NCI-H345 treated with DMSO at 0.1 percent for 48 hours (cell line): ENCODE data around the gene DISC1.

ENCODE experiments used
- DNase-seq: peaks from one replicate; lab custom pipeline; 2025; ENCODE audit not compliant: unreplicated experiment; lab: John Stamatoyannopoulos, UW

Gene DISC1

DNA sequence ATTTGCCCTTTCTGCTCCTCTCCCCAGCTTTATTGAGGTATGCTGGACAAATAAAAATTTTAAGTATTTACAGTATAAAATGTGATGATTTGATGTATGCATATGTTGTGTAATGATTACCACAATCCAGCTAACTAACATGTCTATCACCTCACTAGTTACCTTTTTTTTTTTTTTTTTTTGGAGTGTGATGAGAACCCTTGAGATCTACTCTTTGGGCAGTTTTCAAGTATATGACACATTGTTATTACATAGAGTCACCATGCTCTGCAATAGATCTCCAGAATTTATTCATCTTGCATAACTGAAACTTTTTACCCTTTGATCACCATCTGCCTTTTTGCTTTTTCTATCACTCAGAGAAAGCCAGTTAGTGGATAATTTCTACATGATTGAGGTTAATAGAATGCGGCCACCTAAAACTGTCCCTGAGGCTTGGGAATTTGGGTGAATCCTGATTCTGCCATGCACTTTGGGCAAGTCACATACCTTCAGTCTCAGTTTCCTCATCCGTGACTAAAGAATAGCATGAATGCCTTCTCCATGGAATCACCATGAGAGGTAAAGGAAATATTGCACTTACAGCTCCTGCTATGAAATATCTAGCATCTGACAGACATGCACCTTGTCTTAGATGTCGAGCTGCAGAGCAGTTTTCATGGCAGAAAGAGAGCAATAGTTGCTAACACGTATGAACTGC, 295.2 kb downstream of the DISC1 start:
- DNase-seq = no peak

DNA sequence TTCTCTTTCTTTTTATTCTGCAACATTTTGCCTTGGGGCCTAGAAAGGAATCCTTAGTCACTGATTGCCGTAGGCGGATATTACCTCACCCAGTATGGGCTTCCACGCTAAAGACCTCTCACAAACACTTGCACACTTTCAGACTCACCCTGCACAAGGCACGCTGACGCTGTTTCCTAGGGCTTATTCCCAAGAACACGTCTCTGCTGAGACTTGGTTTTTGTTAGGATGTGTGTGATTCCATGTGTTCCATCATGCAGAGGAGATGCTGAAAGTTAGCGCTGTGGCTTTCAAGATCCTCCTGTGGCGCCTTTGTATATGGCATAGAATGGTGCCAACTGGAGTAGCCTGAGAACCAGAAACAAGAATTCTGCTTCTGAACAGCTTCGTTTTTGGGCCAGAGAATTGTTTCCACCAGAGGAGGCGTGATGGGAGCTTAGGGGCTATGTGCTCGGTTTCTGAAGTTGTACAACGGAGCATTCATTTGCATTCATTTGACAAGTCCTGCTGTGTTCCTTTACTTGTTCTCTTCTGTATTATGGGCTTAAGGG, 297.0 kb downstream of the DISC1 start:
- no peak for DNase-seq

DNA sequence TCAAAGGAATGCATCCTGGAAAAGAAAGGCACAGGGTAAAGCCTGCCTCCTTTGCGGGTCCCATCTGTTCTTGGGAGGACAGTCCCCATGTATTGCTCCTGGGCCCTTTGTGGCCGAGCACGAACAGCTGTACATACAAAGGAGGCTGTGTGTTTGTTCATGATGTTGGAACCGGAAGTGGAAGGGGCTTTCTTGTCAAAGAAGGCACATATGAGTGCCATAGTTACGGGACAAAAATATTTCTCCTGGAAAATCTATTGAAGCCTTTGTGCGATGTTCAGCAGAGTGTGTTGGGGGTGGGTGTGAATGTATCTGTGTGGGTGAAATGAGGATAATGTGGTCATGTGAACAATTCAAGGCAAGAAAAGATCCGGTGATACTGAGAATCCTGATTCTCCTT, 297.6 kb downstream of the DISC1 start:
- DNase-seq = peak; percentile 60

DNA sequence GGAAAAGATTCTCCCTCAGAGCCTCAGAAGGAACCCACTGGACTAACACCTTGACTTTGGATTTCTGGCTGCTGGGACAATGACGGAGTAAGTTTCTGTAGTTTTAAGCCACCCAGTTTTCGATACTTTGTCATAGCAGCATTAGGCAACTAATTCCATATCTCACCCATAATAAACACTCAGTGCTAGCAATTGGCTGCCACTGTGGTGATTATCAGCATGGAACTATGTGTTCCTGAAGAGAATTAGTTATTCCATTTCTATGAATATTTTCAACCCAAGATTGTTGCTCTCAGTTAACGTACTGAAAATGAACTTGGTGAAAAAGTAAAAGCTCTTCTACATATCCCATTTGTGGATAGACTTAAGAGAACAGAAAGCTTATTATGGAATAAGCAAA, 299.3 kb downstream of the DISC1 start:
- DNase-seq = no peak

DNA sequence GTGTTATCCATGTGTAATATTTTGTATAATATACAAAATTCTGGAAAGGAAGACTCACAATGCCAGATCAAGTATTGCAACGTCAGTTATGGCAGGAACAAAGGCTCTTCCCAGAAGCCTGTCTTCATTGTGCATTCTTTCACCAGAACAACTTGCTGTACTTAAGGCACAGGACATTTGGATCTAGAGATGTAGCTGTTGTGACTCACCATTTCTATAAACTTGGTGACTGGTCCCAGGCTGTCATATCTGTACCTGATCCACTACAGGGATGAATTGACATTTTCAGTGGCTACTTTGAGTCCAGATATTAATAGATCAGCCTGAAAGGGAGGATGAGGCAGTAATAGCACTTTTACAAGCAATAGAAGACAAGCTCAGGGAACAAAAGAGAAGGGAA, 299.8 kb downstream of the DISC1 start:
- no peak for DNase-seq

DNA sequence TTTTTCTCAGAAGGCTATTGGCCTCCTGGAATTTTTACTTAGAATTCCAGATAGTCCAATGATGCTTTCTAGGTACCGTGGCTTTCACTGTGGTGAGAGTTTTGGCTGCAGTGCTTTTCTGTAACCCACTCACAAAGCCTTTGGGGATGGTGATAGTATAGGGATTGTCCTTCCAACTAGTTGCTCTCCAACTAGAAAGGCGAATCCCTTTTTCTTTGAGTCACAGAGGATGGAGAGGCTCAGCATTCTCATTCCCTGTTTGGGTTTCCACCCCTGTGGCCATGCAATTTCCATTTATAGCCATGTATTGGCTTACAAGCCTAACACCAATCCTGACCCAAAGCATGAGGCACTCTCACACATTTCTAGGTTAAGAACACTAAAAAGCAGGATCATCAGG, 300.3 kb downstream of the DISC1 start:
- no peak for DNase-seq

DNA sequence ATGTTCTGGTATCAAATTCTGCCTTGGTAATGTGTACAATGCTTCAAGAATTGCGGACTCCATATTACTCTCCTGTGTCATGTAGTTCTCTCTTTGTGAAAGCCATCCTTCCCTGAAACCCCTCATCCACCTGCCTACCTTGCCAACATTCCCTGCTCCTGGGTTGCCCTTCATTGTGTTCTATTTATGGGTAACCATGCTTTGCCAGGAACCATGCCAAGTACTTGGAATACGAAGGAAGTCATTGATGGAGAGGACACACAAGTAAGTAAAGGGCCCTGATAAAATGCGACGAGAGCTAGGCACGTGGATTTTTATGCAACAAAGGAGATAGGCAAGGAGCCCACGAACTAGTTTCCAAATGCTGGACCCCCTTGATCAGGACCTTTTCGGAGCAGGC, 300.8 kb downstream of the DISC1 start:
- no peak for DNase-seq

DNA sequence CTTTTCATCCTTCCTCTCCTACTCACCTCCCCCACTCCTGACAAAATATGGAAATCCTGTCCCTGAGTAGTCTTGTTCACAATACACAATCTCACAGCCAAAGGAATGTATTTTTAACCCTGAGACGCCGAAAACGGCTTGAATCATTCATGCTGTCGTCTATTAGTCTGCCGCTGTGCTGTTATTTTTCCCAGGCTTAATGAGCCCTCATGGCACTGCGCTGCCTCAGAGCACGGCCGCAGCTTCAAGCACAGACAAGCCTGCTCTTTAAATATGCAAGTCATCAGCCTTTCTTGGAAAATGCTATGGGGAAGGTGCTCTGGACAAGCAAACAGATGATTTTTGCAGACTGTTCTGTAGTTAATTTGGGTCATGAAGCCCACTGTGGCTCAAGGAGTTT, 302.7 kb downstream of the DISC1 start:
- DNase-seq = no peak

DNA sequence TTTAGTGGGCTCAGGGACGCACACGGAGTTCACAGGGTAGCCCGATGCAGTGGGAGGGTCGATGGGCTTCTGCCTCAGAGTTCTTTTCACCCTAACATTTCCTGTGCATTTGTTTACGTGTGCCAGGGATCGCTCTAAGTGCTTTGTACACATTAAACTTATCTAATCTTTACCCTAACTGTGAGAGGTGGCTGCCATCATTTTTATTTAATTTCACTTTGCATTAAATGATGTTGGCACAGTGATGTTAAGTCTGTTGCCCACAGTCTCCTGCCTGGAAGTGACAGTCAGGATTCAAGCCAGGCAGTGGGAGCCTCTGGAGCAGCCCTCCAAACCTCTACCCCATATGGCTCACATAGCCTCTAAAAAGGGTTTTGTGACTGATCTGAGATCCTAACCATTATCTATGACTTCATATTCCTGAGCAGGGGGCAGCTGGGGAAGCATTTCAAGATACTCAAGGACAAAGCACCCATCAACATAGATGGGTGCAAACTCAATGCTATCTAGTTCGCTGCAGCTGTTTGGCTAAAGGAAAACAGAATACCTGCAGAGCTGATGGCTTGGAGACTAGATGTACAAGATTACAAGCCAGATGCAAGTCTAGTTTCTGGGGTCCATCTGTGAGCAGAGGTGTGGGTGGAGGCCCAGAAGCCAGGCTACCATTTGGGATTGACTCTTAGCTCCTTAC, 303.8 kb downstream of the DISC1 start:
- DNase-seq = no peak

DNA sequence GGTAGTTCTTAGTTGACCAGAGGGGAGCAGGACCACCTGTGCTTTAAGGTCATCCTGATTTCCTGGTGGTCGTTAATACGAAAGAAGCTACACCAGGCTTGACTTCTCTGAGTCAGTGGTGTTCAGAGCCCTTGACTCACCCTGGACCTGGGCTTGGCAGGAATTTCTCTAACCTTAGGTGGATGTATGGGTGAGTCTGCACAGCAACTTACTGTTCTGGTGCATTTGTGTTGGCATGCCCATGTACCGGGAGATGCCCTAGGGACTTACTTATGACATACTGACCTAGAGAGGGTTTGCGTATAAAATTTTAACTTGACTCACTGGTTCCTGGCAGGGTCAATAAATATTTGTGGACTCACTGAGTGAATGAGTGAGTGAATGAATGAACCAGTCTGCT, 304.6 kb downstream of the DISC1 start:
- DNase-seq = no peak

DNA sequence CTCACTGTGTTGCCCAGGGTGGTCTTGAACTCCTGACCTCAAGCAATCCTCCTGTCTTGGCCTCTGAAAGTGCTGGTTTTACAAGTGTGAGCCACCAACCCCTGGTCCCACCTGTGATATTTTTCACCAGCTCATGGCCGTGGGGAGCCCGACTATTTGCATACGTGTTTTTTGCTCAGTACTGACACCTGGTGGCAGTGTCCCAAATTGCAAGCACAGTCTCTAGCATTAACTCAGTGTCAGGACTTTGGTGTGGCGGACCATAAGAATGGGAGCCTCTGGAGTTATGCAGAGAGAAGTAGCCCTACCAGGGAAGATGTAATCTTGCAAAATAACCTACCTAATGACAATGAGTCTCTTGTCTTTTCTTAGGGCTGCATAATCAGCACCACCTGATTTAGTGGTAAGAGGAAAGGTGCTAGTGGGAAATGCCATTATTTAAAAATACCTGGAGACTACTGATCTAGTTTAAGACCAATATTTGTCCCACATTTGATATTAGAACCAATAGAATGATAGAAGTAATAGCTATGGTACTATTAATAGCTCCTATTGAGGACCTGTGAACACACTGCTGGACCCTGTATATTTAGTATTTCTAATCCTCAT, 305.4 kb downstream of the DISC1 start:
- no peak for DNase-seq

DNA sequence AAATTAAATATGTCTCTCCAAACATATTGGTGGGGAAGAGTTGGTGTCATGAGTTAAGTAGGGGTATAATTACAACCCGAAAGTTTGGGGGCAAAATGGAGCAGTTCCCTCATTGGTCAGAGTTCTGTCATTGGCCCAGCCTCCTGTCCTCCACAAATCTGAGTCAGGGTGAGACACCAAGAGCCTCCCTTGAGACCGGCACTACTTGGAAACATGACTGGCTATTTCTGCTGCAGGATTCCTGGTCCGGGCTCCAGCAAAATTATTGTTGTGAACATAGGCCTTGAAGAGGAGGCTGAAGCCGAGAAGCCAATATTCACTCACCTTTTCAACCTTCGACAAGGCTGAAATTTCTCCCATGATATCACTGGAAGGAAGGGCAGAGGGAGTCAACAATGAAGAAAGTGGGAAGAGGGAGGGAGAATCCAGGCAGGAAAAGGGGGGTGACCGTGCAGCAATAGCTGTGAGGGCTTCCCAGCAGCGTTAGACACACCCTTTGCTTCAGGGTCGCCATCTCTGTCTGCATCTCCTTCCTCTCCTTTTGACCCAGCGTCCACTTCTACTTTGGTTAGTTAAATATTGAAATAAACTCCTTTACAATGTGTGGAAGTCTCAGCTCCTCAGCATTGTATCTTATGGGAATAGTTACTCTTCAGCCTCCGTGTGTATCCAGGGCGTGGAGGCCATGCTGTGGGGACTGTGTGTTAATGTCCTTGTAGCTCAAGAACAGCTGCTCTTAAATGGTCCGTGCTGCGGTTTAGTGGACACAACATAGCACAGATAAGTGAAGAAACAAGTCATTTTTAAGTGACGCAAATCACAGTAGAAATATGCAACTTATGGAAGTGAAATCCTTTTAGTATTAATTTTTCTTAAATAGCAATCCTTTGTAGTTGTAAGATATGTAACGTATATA, 307.4 kb downstream of the DISC1 start:
- DNase-seq = no peak

DNA sequence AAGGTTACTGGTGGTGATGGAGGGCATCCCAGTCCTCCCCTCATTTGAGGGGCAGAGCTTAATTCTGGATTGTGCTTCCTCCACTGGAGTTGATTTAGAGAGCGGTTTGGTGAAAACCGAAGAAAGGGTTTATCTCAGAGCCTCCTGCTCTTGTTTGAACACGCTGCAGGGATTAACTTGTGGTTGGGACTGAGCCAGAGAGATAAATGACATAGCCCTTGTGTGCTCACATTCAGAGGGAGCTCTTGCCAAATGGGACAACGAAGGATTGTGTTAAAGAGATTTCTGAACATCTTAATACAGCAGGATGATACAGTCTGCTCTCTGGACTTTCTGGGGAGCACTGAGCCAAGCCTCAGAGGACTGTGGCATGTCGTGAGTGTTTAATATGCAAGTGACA, 308.2 kb downstream of the DISC1 start:
- peak; percentile 20 for DNase-seq

DNA sequence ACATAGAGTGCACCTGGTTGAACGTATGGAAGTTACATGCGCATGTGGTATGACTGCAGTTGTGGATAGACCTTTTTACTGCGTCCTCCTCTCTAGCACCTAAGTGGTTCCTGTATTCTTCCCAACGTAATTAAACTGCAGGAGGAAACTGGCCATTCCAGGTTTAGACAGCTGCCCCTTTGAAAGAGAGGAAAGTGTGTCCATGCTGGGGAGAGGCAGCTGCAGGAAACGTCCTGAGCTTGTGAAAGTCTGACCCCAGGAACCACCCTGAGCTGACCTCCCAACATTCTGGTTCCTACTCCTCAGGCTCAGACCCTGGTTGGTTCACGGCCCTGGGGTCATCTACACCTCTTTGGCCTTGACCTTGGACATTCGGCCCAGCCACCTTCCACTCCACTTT, 309.3 kb downstream of the DISC1 start:
- no peak for DNase-seq

DNA sequence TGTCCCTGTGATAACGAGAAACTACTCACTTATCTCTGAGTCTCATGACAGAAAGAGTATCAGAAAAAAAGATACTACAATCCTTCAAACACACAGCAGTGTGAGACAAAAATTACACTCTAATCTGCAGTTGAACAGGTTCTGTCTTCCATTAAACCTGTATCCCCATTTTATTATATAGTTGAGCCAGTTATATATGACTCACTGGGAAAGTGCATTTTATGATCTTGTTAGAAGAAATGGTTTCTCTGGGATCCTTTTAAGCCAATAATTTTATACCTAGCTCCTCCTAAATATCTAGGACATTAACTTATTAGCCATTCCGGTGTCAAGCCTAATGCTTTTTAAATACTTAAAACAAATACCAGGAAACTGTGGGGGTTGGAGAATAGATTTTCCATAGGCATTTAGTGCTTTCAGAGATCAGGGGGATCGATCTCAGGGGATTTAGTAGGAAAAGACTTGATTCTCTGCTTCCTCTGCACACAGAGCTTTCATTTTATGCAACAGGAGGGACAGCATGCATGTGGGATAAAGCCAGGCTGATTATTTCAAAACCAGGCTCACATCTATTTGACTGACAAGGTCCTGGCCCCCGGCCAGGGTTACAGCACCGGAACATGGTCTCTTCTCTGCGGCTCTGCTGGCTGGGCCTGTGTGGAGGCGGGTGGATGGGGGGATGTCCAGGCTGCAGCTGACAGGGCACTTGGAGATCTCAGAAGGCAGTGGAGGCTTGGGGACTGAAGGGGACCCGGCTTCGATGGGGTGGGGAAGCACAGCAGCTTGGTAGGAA, 310.6 kb downstream of the DISC1 start:
- no peak for DNase-seq

DNA sequence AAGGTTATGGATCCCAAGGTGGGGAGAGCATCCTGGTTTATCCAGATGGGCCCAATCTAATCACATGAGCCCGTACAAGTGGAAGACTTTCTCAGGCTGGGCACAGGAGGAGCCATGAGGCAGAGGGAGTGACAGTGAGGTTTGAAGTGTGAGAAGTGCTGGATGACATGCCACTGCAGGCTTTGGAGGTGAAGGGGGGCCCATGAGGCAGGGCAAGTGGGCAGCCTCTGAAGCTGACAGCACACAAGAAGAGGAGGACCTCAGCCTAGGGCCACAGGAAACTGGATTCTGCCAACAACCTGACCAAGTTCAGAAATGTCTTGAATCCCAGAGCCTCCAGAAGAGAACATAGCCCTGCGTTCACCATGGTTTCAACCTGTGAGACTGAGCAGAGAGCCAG, 311.6 kb downstream of the DISC1 start:
- no peak for DNase-seq

DNA sequence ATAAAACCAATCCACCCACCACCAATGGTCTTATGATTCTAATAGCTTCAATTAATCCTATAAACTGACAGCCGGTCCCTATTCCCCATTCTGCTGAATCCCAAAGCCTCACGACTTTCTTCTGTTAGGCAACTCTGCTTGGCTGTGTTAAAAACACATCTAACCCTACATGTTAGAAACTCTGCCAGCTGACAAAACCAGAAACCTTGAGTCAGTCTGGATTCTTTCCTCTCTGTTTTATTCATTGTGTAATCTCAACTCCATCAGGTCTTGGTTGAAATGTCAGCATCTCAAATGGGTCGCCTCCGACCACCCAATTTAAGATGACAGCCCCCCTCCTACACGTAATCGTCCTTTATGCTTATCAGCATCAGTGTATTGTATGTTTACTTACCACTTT, 312.1 kb downstream of the DISC1 start:
- DNase-seq = no peak

DNA sequence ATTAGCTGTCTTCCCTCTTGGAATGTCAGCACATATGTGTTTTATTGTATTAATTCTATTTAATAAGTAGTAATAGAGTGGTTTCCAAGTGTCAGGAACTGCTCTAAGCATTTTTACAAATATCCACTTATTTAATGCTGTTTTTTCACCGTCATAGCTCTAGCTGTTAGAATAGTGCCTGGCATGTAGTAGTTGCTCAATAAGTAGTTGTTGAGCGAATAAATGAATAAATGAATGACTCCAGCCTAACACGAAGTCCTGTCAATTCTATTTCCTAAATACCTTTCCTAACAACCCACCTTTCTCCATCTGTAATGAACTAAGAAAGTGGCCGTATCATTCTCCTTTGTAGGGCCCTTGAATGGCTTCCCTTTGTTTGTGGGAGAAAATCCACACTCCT, 312.5 kb downstream of the DISC1 start:
- no peak for DNase-seq

DNA sequence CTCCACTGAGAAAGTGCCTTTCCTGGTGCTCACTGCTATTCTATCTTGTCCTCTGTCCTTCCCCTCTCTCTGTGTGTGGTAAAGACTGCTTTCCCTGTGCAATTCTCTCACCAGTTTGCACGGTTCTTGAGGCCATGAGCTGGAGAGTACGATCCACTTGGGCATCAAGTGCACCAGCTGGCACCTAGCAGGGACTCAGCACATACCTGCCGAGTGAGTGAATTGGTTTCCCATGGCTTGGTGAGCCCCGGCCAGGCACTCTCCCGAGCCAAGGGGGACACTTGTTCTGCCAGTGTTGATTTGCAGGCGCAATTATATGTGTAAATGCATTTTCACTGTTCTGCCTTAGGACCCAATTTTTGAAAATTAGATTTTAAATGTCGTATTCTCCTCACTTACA, 313.5 kb downstream of the DISC1 start:
- DNase-seq = peak; percentile 48

DNA sequence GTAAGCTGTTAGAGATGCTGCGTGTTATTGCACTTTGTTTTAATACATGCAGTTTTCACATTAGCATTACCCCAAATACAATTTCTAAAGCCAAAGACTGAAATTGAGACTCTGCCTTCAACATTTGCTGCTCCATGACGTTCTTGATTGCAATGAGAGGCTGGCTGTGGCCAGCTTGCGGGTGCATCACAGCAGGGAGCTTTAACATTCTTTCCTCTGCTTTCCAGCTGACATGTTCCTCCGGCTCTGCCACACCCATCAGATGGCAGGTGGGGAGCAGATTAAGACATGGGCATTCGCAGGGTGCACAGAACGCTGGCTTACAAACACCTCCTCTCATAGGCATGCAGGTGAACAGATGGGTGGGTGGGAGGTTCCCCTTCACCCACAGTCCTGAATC, 314.1 kb downstream of the DISC1 start:
- peak; percentile 48 for DNase-seq
